Esophagus squamous epithelium (tissue), 5 donors: ENCODE results near the gene PLEKHG4B. TPM values are rescaled to one million over a fixed set of nuclear protein-coding genes. Genes with fewer than 3 reads are reported as not detected.
"Not testable (repeated sequence)": the region's sequence is repeated elsewhere in the genome, so short reads cannot be mapped to it uniquely, and the experiment has no call there.

ENCODE experiments used
- DNase-seq: peaks from one replicate; lab custom pipeline; 2025; lab: John Stamatoyannopoulos, UW
- H3K27ac ChIP-seq, 4 donors: fragments of 200-600 bp; sonication (generic); one replicate each; pipeline ENCODE4 v1.5.1; 2016 to 2019; ENCODE audit warnings: mild to moderate bottlenecking in 1 of 4
- H3K27me3 ChIP-seq, 4 donors: fragments of 200-600 bp; sonication (generic); 1 replicate in 3 of 4; 2 replicates in 1 of 4; pipeline versions ENCODE4 v1.5.1 to v1.6.0; 2017 to 2021; ENCODE audit warnings: antibody characterized with exemption in 1 of 4
- H3K36me3 ChIP-seq, 3 donors: fragments of 200-600 bp; sonication (generic); one replicate each; pipeline ENCODE4 v1.5.1; 2016 to 2019
- H3K4me1 ChIP-seq, 3 donors: fragments of 200-600 bp; sonication (generic); one replicate each; pipeline ENCODE4 v1.5.1; 2017 to 2019
- H3K4me3 ChIP-seq, 4 donors: fragments of 200-600 bp; sonication (generic); 1 replicate in 3 of 4; 2 replicates in 1 of 4; pipeline ENCODE4 v1.5.1; 2016 to 2019; ENCODE audit warnings: mild to moderate bottlenecking in 2 of 4, moderate library complexity in 1 of 4
- H3K9me3 ChIP-seq, 3 donors: fragments of 200-600 bp; sonication (generic); one replicate each; pipeline ENCODE4 v1.5.1; 2016 to 2019
- CTCF ChIP-seq, 6 experiments: fragments of 450-650 bp in 4 of 6; fragments of 200-600 bp in 2 of 6; sonication (generic) in 2 of 6; IDR thresholded peaks; one replicate each; pipeline ENCODE4 v1.5.1; 2016 to 2019; ENCODE audit warnings: antibody characterized with exemption in 6 of 6, mild to moderate bottlenecking in 4 of 6, moderate library complexity in 4 of 6
- POLR2A ChIP-seq, 4 donors: fragments of 450-650 bp; IDR thresholded peaks; one replicate each; pipeline ENCODE4 v1.6.1; 2017; ENCODE audit warnings: antibody characterized with exemption in 4 of 4, mild to moderate bottlenecking in 4 of 4, moderate library complexity in 3 of 4
- WGBS, 2 donors: methylation state at CpG; one replicate each; pipeline ENCODE4 v1.1.5; 2018; 5-methylcytosine and 5-hydroxymethylcytosine counted together
- intact Hi-C: fragments of 100-400 bp; cut with DNase I; formaldehyde crosslinking; loops from one replicate; pipeline ENCODE4 v1.15.0; 2022
- total RNA-seq, 4 donors: library from RNA; depleted of rRNA; stranded (reverse); fragments of >200 nt; gene quantifications; one replicate each; pipeline ENCODE4 v1.1.0, GENCODE V29; 2016
- donor health status: DM: yes; HTN: yes; CAD: no.

Gene PLEKHG4B
- total RNA-seq, 4 donors from 2014 or later: 0.12 to 1.2 (median 0.21) TPM

GRCh38 chr5:225334-225733 lies 133.4 kb downstream of the PLEKHG4B start:
- no peak for TF ChIP-seq CTCF (IDR thresholded peaks at IDR 0.05)
- no peak for TF ChIP-seq POLR2A (IDR thresholded peaks at IDR 0.05)
- H3K27me3 ChIP-seq: no peaks in the 10 kb centered on the region
- peaks cover 19 to 74% (median 25%) of the 10 kb centered on the region in 3 donors for H3K36me3 ChIP-seq
- H3K9me3 ChIP-seq: no peaks in the 10 kb centered on the region
- intact Hi-C loops: no loop called here
- peaks cover 0 to 29% (median 13%) of the 10 kb centered on the region in 3 donors for H3K4me1 ChIP-seq
- 93 to 95% methylated on average over 8 to 13 of the region's 14 CpGs for WGBS, 2 donors
- no peak for DNase-seq
- H3K27ac ChIP-seq: no peak overlapping the region
- H3K4me3 ChIP-seq: no peak overlapping the region

- H3K27me3 ChIP-seq, H3K27ac ChIP-seq, H3K9me3 ChIP-seq, DNase-seq, intact Hi-C loops, H3K4me3 ChIP-seq: not testable (repeated sequence)
- Histone ChIP-seq H3K4me1 (peaks cover 0 to 10% (median 6%) of the 10 kb centered on the region in 3 donors), H3K36me3 (peaks cover 22 to 94% (median 30%) of the 10 kb centered on the region in 3 donors)
- WGBS, 2 donors: 94 to 98% methylated on average over 6 to 17 of the region's 17 CpGs
These were observed 135.4 kb downstream of the PLEKHG4B start for GRCh38 chr5:227375-227774.

GRCh38 chr5:228886-229285 lies 136.9 kb downstream of the PLEKHG4B start:
- 81 to 95% methylated on average over 3 of the region's 3 CpGs for WGBS, 2 donors
- peaks cover 22 to 100% (median 30%) of the 10 kb centered on the region in 3 donors for H3K36me3 ChIP-seq
- no peaks in the 10 kb centered on the region for H3K4me1 ChIP-seq
- no peaks in the 10 kb centered on the region for H3K9me3 ChIP-seq
- H3K27me3 ChIP-seq: no peaks in the 10 kb centered on the region
- no peak for TF ChIP-seq CTCF (IDR thresholded peaks at IDR 0.05)
- TF ChIP-seq POLR2A (IDR thresholded peaks at IDR 0.05): no peak
- no peak for DNase-seq
- intact Hi-C loops: no loop called here
- no peak overlapping the region for H3K4me3 ChIP-seq
- H3K27ac ChIP-seq: no peak overlapping the region

GRCh38 chr5:230711-231110 lies 138.7 kb downstream of the PLEKHG4B start:
- H3K36me3 ChIP-seq: peaks cover 11 to 100% (median 23%) of the 10 kb centered on the region in 3 donors
- intact Hi-C loops: no loop called here
- WGBS, 2 donors: 97% methylated on average over 5 to 12 of the region's 14 CpGs
- H3K27ac ChIP-seq: no peak overlapping the region
- no peak for DNase-seq
- no peaks in the 10 kb centered on the region for H3K4me1 ChIP-seq
- H3K27me3 ChIP-seq: no peaks in the 10 kb centered on the region
- no peak for TF ChIP-seq CTCF (IDR thresholded peaks at IDR 0.05)
- no peak for TF ChIP-seq POLR2A (IDR thresholded peaks at IDR 0.05)
- H3K9me3 ChIP-seq: no peaks in the 10 kb centered on the region
- no peak overlapping the region for H3K4me3 ChIP-seq

- Histone ChIP-seq H3K4me1 (no peaks in the 10 kb centered on the region), H3K27me3 (no peaks in the 10 kb centered on the region), H3K27ac (no peak overlapping the region), H3K9me3 (no peaks in the 10 kb centered on the region), H3K4me3 (no peak overlapping the region), H3K36me3 (peaks cover 4 to 100% (median 14%) of the 10 kb centered on the region in 3 donors)
- TF ChIP-seq CTCF (IDR thresholded peaks at IDR 0.05): no peak
- TF ChIP-seq POLR2A (IDR thresholded peaks at IDR 0.05): no peak
- 79 to 84% methylated on average over 13 of the region's 13 CpGs for WGBS, 2 donors
- no peak for DNase-seq
- intact Hi-C loops: no loop called here
These were observed 139.7 kb downstream of the PLEKHG4B start for GRCh38 chr5:231661-232060.

- DNase-seq, H3K27me3 ChIP-seq, intact Hi-C loops, H3K4me1 ChIP-seq, H3K9me3 ChIP-seq, H3K27ac ChIP-seq, H3K4me3 ChIP-seq: not testable (repeated sequence)
- peaks cover 9 to 100% (median 9%) of the 10 kb centered on the region in 3 donors for H3K36me3 ChIP-seq
- 96% methylated on average over 12 to 19 of the region's 20 CpGs for WGBS, 2 donors
These were observed 141.5 kb downstream of the PLEKHG4B start for GRCh38 chr5:233426-233825.
